GM23338 (cell line): Measurements from ENCODE around the gene TBC1D2B.
"Not testable (repeated sequence)": the region's sequence is repeated elsewhere in the genome, so short reads cannot be mapped to it uniquely, and the experiment has no call there.

Source experiments
- CREB1 ChIP-seq: fragments of 250-450 bp; sonication (Bioruptor Pico); IDR thresholded peaks from 2 replicates; pipeline ENCODE4 v1.5.0; 2020; ENCODE audit warnings: low read depth, mild to moderate bottlenecking, moderate library complexity
- EZH2 ChIP-seq: fragments of 200-600 bp; sonication (generic); IDR thresholded peaks from one replicate; pipeline ENCODE4 v1.8.0; 2017; ENCODE audit warnings: antibody characterized with exemption, mild to moderate bottlenecking, low read depth; ENCODE audit not compliant: unreplicated experiment
- POLR2AphosphoS5 ChIP-seq: IDR thresholded peaks from 2 replicates; pipeline ENCODE4 v1.6.1; 2016; ENCODE audit warnings: antibody characterized with exemption, low read depth
- TF ChIP-seq, protein P1 (sequence below), 2 experiments: fragments of 200-600 bp in 1 of 2; sonication (generic) in 1 of 2; conservative IDR thresholded peaks; 2 replicates each; pipeline versions ENCODE4 v1.5.1 to v1.6.1; 2016 to 2017; ENCODE audit warnings: antibody characterized with exemption in 2 of 2, low read depth in 2 of 2, mild to moderate bottlenecking in 2 of 2, moderate library complexity in 1 of 2

DNA sequence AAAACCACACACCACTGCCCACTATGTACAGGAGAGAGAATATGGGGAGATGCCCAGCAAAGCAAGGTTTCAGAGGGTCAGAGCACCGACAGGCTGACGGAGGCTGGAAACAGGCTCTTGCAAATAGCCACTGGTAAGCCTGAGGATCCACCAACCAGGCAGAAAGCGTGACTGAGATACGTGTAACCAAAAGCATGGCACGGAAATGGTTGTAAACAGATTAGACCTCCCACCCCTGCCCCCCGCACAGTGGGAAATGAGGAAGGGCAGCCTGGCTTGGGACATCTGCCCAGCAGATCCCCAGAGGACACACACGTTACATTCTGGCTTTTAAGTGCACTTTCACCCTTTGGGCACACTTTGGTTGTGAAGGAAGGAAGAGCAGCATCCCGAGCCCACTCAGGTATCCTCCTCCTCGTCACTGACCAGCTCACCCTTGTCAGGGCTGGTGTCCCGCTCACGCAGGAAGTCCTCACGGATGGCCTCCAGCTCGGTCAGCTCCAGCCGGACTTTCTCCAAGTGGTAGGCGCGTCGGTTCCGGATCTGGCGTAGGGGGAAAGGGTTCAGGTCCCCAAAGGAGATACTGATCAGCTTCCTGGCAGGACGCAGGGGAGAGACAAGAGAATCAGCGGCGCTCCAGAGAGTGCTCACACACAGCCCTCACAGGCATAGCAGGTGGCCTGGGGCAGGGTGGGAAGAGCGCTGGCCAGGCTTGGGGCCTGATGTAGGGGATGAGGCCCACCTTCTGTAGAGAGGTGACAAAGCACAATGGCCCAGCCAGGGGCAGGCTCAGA is 79.6 kb downstream of the TBC1D2B start:
- TF ChIP-seq, protein P1, sequence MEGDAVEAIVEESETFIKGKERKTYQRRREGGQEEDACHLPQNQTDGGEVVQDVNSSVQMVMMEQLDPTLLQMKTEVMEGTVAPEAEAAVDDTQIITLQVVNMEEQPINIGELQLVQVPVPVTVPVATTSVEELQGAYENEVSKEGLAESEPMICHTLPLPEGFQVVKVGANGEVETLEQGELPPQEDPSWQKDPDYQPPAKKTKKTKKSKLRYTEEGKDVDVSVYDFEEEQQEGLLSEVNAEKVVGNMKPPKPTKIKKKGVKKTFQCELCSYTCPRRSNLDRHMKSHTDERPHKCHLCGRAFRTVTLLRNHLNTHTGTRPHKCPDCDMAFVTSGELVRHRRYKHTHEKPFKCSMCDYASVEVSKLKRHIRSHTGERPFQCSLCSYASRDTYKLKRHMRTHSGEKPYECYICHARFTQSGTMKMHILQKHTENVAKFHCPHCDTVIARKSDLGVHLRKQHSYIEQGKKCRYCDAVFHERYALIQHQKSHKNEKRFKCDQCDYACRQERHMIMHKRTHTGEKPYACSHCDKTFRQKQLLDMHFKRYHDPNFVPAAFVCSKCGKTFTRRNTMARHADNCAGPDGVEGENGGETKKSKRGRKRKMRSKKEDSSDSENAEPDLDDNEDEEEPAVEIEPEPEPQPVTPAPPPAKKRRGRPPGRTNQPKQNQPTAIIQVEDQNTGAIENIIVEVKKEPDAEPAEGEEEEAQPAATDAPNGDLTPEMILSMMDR (conservative IDR thresholded peaks at IDR 0.05; ENCODE audit: low read depth in 2 of 2) = not testable (repeated sequence)
- not testable (repeated sequence) for TF ChIP-seq POLR2AphosphoS5, CREB1, EZH2
